ENCODE measurements around the gene SEC24D.

GRCh38 chr4:118721752-118722151 is 114.2 kb downstream of the SEC24D start:
- TF ChIP-seq CTCF (IDR thresholded peaks at IDR 0.05) (no peak), POLR2AphosphoS5 (IDR thresholded peaks at IDR 0.05; ENCODE audit: low read depth, low read length) (no peak), SIN3A (IDR thresholded peaks at IDR 0.05; ENCODE audit: borderline replicate concordance, insufficient read depth, low read depth, low read length) (no peak), TCF7L2 (IDR thresholded peaks at IDR 0.05; ENCODE audit: low read depth, low read length) (no peak)
- TF ChIP-seq, protein P1, sequence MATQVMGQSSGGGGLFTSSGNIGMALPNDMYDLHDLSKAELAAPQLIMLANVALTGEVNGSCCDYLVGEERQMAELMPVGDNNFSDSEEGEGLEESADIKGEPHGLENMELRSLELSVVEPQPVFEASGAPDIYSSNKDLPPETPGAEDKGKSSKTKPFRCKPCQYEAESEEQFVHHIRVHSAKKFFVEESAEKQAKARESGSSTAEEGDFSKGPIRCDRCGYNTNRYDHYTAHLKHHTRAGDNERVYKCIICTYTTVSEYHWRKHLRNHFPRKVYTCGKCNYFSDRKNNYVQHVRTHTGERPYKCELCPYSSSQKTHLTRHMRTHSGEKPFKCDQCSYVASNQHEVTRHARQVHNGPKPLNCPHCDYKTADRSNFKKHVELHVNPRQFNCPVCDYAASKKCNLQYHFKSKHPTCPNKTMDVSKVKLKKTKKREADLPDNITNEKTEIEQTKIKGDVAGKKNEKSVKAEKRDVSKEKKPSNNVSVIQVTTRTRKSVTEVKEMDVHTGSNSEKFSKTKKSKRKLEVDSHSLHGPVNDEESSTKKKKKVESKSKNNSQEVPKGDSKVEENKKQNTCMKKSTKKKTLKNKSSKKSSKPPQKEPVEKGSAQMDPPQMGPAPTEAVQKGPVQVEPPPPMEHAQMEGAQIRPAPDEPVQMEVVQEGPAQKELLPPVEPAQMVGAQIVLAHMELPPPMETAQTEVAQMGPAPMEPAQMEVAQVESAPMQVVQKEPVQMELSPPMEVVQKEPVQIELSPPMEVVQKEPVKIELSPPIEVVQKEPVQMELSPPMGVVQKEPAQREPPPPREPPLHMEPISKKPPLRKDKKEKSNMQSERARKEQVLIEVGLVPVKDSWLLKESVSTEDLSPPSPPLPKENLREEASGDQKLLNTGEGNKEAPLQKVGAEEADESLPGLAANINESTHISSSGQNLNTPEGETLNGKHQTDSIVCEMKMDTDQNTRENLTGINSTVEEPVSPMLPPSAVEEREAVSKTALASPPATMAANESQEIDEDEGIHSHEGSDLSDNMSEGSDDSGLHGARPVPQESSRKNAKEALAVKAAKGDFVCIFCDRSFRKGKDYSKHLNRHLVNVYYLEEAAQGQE (IDR thresholded peaks at IDR 0.05; ENCODE audit: insufficient read depth in 1 of 2, low read depth in 2 of 2, low read length in 1 of 2): no peak

Measured in Panc1 (cell line).